NCI-H1417 treated with DMSO at 0.1 percent for 48 hours (cell line): ENCODE results near the gene FSTL4.

Source experiments
- DNase-seq: peaks from one replicate; lab custom pipeline; 2025; lab: John Stamatoyannopoulos, UW

The FSTL4 gene

GRCh38 chr5:133340002-133340755, 272.2 kb downstream of the FSTL4 start:
- DNase-seq: no peak

GRCh38 chr5:133338504-133339355, 273.6 kb downstream of the FSTL4 start:
- no peak for DNase-seq

GRCh38 chr5:133337795-133338445, 274.4 kb downstream of the FSTL4 start:
- no peak for DNase-seq

GRCh38 chr5:133336969-133337410, 275.4 kb downstream of the FSTL4 start:
- DNase-seq: no peak

GRCh38 chr5:133336121-133336968, 276.0 kb downstream of the FSTL4 start:
- DNase-seq: no peak

- DNase-seq: no peak
Measured at GRCh38 chr5:133334796-133335639, 277.3 kb downstream of the FSTL4 start.

GRCh38 chr5:133333326-133334150, 278.8 kb downstream of the FSTL4 start:
- DNase-seq: no peak

GRCh38 chr5:133332439-133333024, 279.8 kb downstream of the FSTL4 start:
- no peak for DNase-seq

GRCh38 chr5:133331941-133332340, 280.4 kb downstream of the FSTL4 start:
- no peak for DNase-seq

- no peak for DNase-seq
Measured at GRCh38 chr5:133330956-133331355, 281.4 kb downstream of the FSTL4 start.

GRCh38 chr5:133328800-133329199, 283.5 kb downstream of the FSTL4 start:
- no peak for DNase-seq

- no peak for DNase-seq
Measured at GRCh38 chr5:133327946-133328401, 284.4 kb downstream of the FSTL4 start.

- no peak for DNase-seq
Measured at GRCh38 chr5:133326361-133326760, 286.0 kb downstream of the FSTL4 start.

- DNase-seq: no peak
Measured at GRCh38 chr5:133325864-133326263, 286.5 kb downstream of the FSTL4 start.

- no peak for DNase-seq
Measured at GRCh38 chr5:133324926-133325325, 287.4 kb downstream of the FSTL4 start.

- no peak for DNase-seq
Measured at GRCh38 chr5:133323494-133324457, 288.6 kb downstream of the FSTL4 start.

GRCh38 chr5:133322743-133323142, 289.6 kb downstream of the FSTL4 start:
- no peak for DNase-seq

- DNase-seq: no peak
Measured at GRCh38 chr5:133321833-133322420, 290.4 kb downstream of the FSTL4 start.
